Left forelimb (tissue), 1 donor: ENCODE data around the gene LRRC72.

ENCODE experiments used
- DNase-seq: peaks from one replicate; pipeline ENCODE4 v3.0.0-alpha.2; 2018; ENCODE audit warnings: low spot score

Gene LRRC72

DNA sequence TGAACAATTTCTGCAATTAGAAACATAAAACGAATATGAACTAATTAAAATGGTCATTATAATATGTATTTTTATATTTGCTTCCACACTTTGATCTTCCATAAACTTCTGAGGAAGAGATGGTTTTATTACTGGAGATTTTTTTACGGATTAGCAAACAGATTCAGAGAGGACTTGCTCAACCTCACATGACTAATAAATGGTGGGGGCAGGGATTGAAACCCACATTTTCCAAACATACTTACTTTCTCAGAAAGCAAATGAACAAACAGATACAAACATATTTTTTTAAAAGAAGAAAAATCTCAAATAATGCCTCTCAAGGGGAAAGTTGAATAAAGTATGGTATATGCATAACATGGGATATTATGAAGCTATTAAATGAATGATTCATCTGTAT, 100.6 kb downstream of the LRRC72 start:
- DNase-seq: no peak

DNA sequence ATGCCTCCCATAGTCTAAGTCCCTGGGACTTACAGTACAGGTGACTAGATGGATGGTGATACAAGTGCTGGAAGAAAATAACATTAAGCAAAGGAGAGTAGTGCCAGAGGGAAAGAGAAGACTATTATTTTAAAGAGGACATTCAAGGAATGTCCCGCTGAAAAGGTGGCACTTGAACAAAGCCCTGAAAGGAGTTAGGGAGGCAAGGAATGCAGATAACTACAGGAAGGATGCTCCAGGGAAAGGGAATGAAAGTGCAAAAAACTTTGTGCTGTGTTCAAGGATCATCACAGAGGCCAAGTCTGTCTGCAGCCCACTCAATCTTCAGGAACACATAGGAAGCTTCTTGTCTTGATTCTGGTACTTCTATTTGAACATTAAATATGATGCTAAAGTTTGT, 104.0 kb downstream of the LRRC72 start:
- DNase-seq: no peak
